G401.6 (cell line): ENCODE results near the gene SLC35F4.

Experiments
- FAIRE-seq: peaks from 2 replicates; lab custom pipeline; 2012; peaks lifted over from hg19 to GRCh38; lab: Jason Lieb, UNC

The SLC35F4 gene

GRCh38 chr14:57611555-57612075 is 254.3 kb downstream of the SLC35F4 start:
- FAIRE-seq: no peak

GRCh38 chr14:57610631-57611030 is 255.3 kb downstream of the SLC35F4 start:
- no peak for FAIRE-seq

GRCh38 chr14:57609192-57610075 is 256.5 kb downstream of the SLC35F4 start:
- FAIRE-seq: no peak

GRCh38 chr14:57607086-57607485 is 258.8 kb downstream of the SLC35F4 start:
- no peak for FAIRE-seq

- FAIRE-seq: no peak
These were observed 282.5 kb downstream of the SLC35F4 start for GRCh38 chr14:57583396-57583795.

GRCh38 chr14:57582746-57583145 is 283.1 kb downstream of the SLC35F4 start:
- FAIRE-seq: no peak

- FAIRE-seq: no peak
These were observed 287.1 kb downstream of the SLC35F4 start for GRCh38 chr14:57578801-57579200.

- no peak for FAIRE-seq
These were observed 289.4 kb downstream of the SLC35F4 start for GRCh38 chr14:57576498-57576897.

GRCh38 chr14:57575482-57575881 is 290.4 kb downstream of the SLC35F4 start:
- FAIRE-seq: no peak

- no peak for FAIRE-seq
These were observed 291.1 kb downstream of the SLC35F4 start for GRCh38 chr14:57574617-57575288.

GRCh38 chr14:57573173-57573572 is 292.7 kb downstream of the SLC35F4 start:
- FAIRE-seq: no peak

GRCh38 chr14:57568554-57568953 is 297.3 kb downstream of the SLC35F4 start:
- no peak for FAIRE-seq

GRCh38 chr14:57567220-57567619 is 298.7 kb downstream of the SLC35F4 start:
- FAIRE-seq: no peak

GRCh38 chr14:57560681-57561080 is 305.2 kb downstream of the SLC35F4 start:
- FAIRE-seq: no peak

GRCh38 chr14:57559576-57559975 is 306.3 kb downstream of the SLC35F4 start:
- FAIRE-seq: no peak

GRCh38 chr14:57549765-57550420 is 316.0 kb downstream of the SLC35F4 start:
- no peak for FAIRE-seq

- FAIRE-seq: no peak
These were observed 316.8 kb downstream of the SLC35F4 start for GRCh38 chr14:57549016-57549564.

GRCh38 chr14:57547131-57547530 is 318.8 kb downstream of the SLC35F4 start:
- FAIRE-seq: no peak

GRCh38 chr14:57533214-57533613 is 332.7 kb downstream of the SLC35F4 start:
- FAIRE-seq: no peak

GRCh38 chr14:57530571-57530970 is 335.3 kb downstream of the SLC35F4 start:
- no peak for FAIRE-seq

- FAIRE-seq: no peak
These were observed 338.9 kb downstream of the SLC35F4 start for GRCh38 chr14:57526942-57527341.

GRCh38 chr14:57519043-57519442 is 346.8 kb downstream of the SLC35F4 start:
- no peak for FAIRE-seq
